Heart right ventricle (tissue), 16 donors: ENCODE results near the gene PLA2R1. TPM values are rescaled to one million over a fixed set of nuclear protein-coding genes. Genes with fewer than 3 reads are reported as not detected.

ENCODE experiments used
- ATAC-seq, 8 donors: fragments of 200-7000 bp; cut with Tn5 transposase; one replicate each; pipeline ENCODE4 v1.9.1; 2020; ENCODE audit warnings: mild to moderate bottlenecking in 8 of 8, moderate library complexity in 8 of 8, moderate number of reproducible peaks in 1 of 8
- DNase-seq, 2 donors: peaks; one replicate each; pipeline ENCODE4 v3.0.0-alpha.2; 2020
- H3K27ac ChIP-seq, 10 donors: fragments of 200-600 bp; sonication (generic) in 2 of 10; one replicate each; pipeline versions ENCODE4 v1.5.0 to v1.8.0; 2020 to 2022; ENCODE audit warnings: mild to moderate bottlenecking in 3 of 10
- H3K27me3 ChIP-seq, 7 donors: fragments of 200-600 bp; one replicate each; pipeline ENCODE4 v1.8.0; 2021 to 2022; ENCODE audit warnings: mild to moderate bottlenecking in 2 of 7
- H3K36me3 ChIP-seq, 9 donors: fragments of 200-600 bp; sonication (generic) in 1 of 9; one replicate each; pipeline versions ENCODE4 v1.5.0 to v1.8.0; 2020 to 2022; ENCODE audit warnings: mild to moderate bottlenecking in 2 of 9
- H3K4me1 ChIP-seq, 9 donors: fragments of 200-600 bp; sonication (generic) in 1 of 9; one replicate each; pipeline versions ENCODE4 v1.5.0 to v1.8.0; 2020 to 2022; ENCODE audit warnings: mild to moderate bottlenecking in 4 of 9
- H3K4me3 ChIP-seq, 10 donors: fragments of 200-600 bp; sonication (generic) in 2 of 10; one replicate each; pipeline versions ENCODE4 v1.5.0 to v1.8.0; 2020 to 2022; ENCODE audit warnings: mild to moderate bottlenecking in 7 of 10, moderate library complexity in 2 of 10
- H3K9me3 ChIP-seq, 11 donors: fragments of 200-600 bp in 10 of 11; sonication (generic) in 2 of 11; one replicate each; pipeline versions ENCODE4 v1.5.0 to v1.8.0; 2013 to 2022; ENCODE audit warnings: mild to moderate bottlenecking in 2 of 11, control low read depth in 1 of 11, moderate library complexity in 1 of 11
- WGBS, 2 donors: extraction: QIAGEN DNeasy Blood & Tissue Kit; methylation state at CpG; one replicate each; pipeline ENCODE4 v1.1.7; 2013; ENCODE audit warnings: inconsistent platforms in 1 of 2; 5-methylcytosine and 5-hydroxymethylcytosine counted together
- intact Hi-C, 10 donors: fragments of 100-400 bp; cut with DNase I; formaldehyde crosslinking; loops; one replicate each; pipeline versions ENCODE4 v1.11.1 to v1.14.2; 2022
- polyA plus RNA-seq, 2 donors: library from polyadenylated mRNA; stranded (reverse); fragments of 200-250 nt; gene quantifications; one replicate each; pipeline ENCODE4 v1.2.3, GENCODE V29; 2013
- total RNA-seq, 10 donors: library from RNA; stranded (reverse); fragmentation: NEBNext Ultra II Directional in 3 of 10; extraction: Animal tissue kit (Norgen Biotek cat#: 25700) in 3 of 10; gene quantifications; one replicate each; pipeline versions ENCODE4 v1.2.1 to v1.2.4, GENCODE V29; 2021 to 2023
- TF ChIP-seq, protein P1 (sequence below), 9 donors: fragments of 200-600 bp; sonication (generic) in 2 of 9; IDR thresholded peaks; one replicate each; pipeline versions ENCODE4 v1.5.0 to v1.8.0; 2021 to 2022; ENCODE audit warnings: antibody characterized with exemption in 9 of 9, mild to moderate bottlenecking in 5 of 9, moderate library complexity in 1 of 9
- donor health status: Arrhythmogenic right ventricular cardiomyopathy.
- donor health status: ischemic (EF 13 %, LVEDD 7.1; RV severe dilation, severe dysfunction).
- donor health status: healthy with polysubstance abuse.
- donor health status: DM: no; HTN: yes; CAD: no.
- donor health status: DM: no; HTN: no; CAD: no.
- donor health status: ischemic (EF 25% LVEDD 6.9; RV normal size, moderate dysfunction).
- donor health status: ischemic (EF 25% LVEDD 5.7; RV mildly dilated, moderate dysfunction).
- donor health status: healthy.
- donor health status: DM: yes; HTN: yes; CAD: no.
- donor health status: Ischemic cardiomyopathy.
- donor health status: ischemic (EF 35%, LVEDD 5.7; RV mildly dilated, moderate dysfunction).
- donor health status: nonischemic (EF 11% LVEDD 7.7; RV severe dilation, severe dysfunction).
- donor health status: DM: yes; HTN: yes; CAD: no.
- donor health status: PGD.
- donor health status: ischemic (EF 29% LVEDD 5.4; RV normal size, mild dysfunction).
- donor health status: nonischemic (EF 23%, LVEDD 6.1; RV moderate dilation, normal function).

The PLA2R1 gene
- total and polyA plus RNA-seq, 12 donors = 0.38 to 3.7 (median 2.8) TPM

DNA sequence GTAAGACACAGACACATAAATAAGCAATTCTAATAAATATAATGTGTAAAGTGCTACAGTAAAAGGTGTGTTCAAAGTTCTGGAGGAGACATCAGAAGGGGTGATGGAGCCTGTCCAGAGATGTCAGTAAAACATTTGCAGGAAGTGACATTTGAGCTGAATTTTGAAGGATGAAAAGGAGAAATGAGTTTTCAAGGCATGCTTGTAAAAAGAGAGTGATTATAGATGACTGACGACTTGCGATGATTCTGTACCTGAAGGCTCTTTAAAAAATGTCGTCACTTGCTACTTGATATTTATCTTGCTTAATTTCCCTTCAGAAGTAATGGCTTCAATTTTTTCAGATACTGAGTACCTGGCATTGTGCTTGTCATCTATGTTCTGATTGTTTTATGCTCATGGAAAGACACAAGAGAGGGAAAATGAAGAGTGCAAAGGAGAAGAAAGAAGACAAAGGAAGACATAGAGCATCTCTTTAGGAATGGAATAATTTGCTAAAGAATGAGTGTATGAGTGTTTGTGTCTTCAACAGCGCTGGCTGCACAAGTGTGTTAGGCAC, 73.9 kb downstream of the PLA2R1 start:
- intact Hi-C loops = no loop called here
- Histone ChIP-seq H3K27me3 (peaks cover 0 to 3% (median 0%) of the 10 kb centered on the region in 7 donors), H3K9me3 (peaks cover 0 to 8% (median 0%) of the 10 kb centered on the region in 11 donors), H3K27ac (no peak overlapping the region), H3K4me1 (peaks cover 0 to 8% (median 0%) of the 10 kb centered on the region in 9 donors), H3K4me3 (no peak overlapping the region), H3K36me3 (peaks cover 0 to 14% (median 0%) of the 10 kb centered on the region in 9 donors)
- ATAC-seq (no peak), DNase-seq (no peak)
- TF ChIP-seq, protein P1, sequence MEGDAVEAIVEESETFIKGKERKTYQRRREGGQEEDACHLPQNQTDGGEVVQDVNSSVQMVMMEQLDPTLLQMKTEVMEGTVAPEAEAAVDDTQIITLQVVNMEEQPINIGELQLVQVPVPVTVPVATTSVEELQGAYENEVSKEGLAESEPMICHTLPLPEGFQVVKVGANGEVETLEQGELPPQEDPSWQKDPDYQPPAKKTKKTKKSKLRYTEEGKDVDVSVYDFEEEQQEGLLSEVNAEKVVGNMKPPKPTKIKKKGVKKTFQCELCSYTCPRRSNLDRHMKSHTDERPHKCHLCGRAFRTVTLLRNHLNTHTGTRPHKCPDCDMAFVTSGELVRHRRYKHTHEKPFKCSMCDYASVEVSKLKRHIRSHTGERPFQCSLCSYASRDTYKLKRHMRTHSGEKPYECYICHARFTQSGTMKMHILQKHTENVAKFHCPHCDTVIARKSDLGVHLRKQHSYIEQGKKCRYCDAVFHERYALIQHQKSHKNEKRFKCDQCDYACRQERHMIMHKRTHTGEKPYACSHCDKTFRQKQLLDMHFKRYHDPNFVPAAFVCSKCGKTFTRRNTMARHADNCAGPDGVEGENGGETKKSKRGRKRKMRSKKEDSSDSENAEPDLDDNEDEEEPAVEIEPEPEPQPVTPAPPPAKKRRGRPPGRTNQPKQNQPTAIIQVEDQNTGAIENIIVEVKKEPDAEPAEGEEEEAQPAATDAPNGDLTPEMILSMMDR (IDR thresholded peaks at IDR 0.05) = no peak
- WGBS, 2 donors = 83 to 90% methylated on average over 4 of the region's 4 CpGs

DNA sequence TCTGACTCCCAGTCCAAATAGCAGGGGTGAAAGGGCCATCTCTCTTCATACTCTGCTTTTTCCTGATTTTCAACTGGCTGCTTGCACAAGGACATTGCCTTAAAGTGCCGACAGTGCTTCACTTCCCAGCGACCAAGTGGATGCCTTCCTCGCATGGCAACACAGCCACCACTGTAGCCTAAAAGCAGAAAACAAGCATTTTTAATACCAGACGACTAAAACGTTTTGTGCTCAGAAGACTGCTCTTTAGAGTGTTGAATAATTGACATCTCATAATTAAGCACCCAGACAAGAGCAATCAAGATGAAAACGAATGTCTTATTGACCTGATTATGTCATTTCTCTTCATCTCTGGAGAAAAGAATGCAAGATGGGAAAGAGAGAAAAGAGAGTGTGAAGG, 75.2 kb downstream of the PLA2R1 start:
- Histone ChIP-seq H3K4me3 (no peak overlapping the region), H3K27me3 (peaks cover 0 to 3% (median 0%) of the 10 kb centered on the region in 7 donors), H3K27ac (no peak overlapping the region), H3K9me3 (peaks cover 0 to 8% (median 0%) of the 10 kb centered on the region in 11 donors), H3K36me3 (peaks cover 0 to 14% (median 0%) of the 10 kb centered on the region in 9 donors), H3K4me1 (peaks cover 0 to 21% (median 3%) of the 10 kb centered on the region in 9 donors)
- 70 to 79% methylated on average over 6 of the region's 6 CpGs for WGBS, 2 donors
- ATAC-seq = no peak
- TF ChIP-seq, protein P1 (IDR thresholded peaks at IDR 0.05) = no peak
- no peak for DNase-seq
- intact Hi-C loops = no loop called here

DNA sequence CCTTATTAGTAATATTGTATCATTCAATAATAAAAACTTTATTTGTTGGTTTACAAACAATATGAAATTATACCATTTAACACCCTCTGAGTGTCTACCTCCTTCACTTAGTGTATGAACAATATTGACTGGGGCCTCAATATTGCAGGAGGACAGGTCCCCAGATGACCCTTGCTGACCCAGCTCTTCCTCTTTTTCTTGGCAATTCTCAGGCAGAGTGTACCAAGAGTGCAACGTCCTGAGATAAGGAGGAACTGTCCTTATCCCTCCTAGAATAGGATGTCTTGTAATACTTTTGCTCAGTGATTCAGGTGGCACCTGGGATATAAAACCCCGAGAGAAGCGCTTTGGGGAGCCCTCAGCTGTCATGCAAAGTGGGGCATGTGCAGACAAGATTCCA, 76.8 kb downstream of the PLA2R1 start:
- Histone ChIP-seq H3K27ac (no peak overlapping the region), H3K4me1 (peaks cover 0 to 25% (median 6%) of the 10 kb centered on the region in 9 donors), H3K36me3 (peaks cover 0 to 14% (median 0%) of the 10 kb centered on the region in 9 donors), H3K9me3 (peaks cover 0 to 8% (median 0%) of the 10 kb centered on the region in 11 donors), H3K4me3 (no peak overlapping the region), H3K27me3 (peaks cover 0 to 3% (median 0%) of the 10 kb centered on the region in 7 donors)
- WGBS, 2 donors = 72 to 77% methylated on average over 3 of the region's 3 CpGs
- DNase-seq (no peak), ATAC-seq (no peak)
- TF ChIP-seq, protein P1 (IDR thresholded peaks at IDR 0.05) = no peak
- intact Hi-C loops = no loop called here

DNA sequence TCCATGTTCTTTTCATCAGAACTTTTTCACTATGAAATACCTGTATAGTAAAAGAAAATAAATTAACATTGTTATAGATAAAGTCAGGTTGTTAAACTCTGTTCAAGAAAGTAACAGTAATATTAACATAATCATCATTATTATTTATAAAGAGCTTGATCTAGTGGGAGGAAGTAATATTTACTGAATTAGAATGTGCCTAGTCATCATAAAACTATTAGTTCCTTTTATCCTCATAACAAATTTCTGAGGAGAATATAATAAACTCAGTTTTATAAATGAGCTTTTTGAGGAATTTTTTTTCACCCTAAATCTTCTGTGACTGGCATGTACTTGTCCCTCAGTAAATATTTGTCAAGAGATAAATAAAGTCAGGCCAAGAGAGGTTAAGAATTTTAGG, 78.4 kb downstream of the PLA2R1 start:
- intact Hi-C loops = no loop called here
- H3K4me1 ChIP-seq = peaks cover 0 to 25% (median 6%) of the 10 kb centered on the region in 9 donors

More for the DNA sequence above, 78.4 kb downstream of the PLA2R1 start:
- DNase-seq (no peak), ATAC-seq (no peak)
- Histone ChIP-seq H3K9me3 (peaks cover 0 to 8% (median 0%) of the 10 kb centered on the region in 11 donors), H3K27me3 (peaks cover 0 to 3% (median 0%) of the 10 kb centered on the region in 7 donors), H3K4me3 (no peak overlapping the region), H3K27ac (no peak overlapping the region), H3K36me3 (peaks cover 0 to 14% (median 0%) of the 10 kb centered on the region in 9 donors)
- TF ChIP-seq, protein P1 (IDR thresholded peaks at IDR 0.05) = no peak
